ENCODE results near the gene NEU2. TPM values are rescaled to one million over a fixed set of nuclear protein-coding genes. Genes with fewer than 3 reads are reported as not detected.

Gene NEU2
- total RNA-seq, 1 experiment from 2014 or later = not detected

DNA sequence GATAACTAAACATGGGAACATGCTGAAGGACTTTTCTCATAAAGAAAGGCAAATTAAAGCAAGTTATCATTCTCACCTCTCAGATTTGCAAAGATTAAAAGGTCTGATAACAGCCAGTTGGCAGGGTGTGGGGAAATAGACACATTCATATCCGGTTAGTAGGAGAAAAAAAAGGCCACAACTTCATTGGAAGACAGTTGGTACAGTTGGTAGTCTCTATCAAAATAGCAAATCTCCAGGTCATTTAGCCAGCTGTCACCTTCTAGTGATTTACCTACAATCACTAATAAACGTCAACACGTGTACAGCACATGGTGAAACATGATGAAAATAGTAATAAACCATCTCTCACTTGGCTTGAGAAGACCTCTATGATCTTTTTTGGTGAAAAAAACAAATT, 44.3 kb downstream of the NEU2 start:
- peak; percentile 34 for DNase-seq (ENCODE audit: low read depth)

GRCh38 chr2:233079473-233079877, 47.0 kb downstream of the NEU2 start:
- DNase-seq (ENCODE audit: low read depth) = no peak

GRCh38 chr2:233079953-233080835, 47.7 kb downstream of the NEU2 start:
- DNase-seq (ENCODE audit: low read depth) = no peak

DNA sequence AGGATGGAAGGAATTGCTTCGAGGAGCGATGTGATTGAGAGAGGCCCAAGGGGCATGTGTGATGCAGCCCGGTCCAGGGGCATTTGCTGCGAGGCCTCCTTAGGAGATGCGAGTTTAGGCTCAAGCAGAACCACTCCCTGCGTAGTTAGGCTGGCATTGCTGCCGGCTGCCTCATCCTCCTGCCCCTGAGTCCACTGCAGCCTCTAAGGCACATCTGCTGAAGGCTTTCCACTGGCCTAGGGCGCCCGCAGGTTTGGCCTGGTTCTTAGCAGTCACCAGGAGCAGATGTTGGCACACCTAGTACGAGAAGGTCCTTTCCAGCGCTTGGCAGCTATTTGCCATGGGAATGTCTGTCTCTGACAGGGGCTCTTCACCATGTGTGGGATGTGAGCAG, 48.4 kb downstream of the NEU2 start:
- DNase-seq (ENCODE audit: low read depth) = no peak

- no peak for DNase-seq (ENCODE audit: low read depth)
Measured at GRCh38 chr2:233081232-233081730, 48.8 kb downstream of the NEU2 start.

DNA sequence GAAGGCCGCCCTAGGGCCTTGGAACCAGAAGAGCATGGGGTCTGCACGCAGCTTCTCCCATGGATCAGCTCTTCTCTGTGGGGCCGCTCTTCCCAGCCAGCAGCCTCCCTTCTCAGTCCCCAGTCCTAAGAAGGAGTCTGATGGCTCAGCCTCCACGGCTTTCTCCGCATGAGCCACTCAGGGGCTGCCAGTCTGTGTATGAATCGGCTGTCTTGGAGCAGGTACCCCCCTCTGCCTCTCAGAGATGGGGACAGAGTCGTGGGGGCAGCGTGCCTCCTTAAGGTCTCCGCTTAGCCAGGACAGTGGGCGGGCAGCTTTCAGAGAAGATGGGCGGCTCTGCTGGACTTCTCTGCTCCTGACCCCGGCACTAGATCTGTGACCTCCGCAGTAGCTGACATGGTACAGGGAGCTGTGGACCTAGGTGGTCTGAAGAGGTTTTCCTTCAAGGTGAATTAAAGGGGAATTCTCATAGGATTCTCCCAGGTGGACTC, 49.3 kb downstream of the NEU2 start:
- DNase-seq (ENCODE audit: low read depth) = no peak

DNA sequence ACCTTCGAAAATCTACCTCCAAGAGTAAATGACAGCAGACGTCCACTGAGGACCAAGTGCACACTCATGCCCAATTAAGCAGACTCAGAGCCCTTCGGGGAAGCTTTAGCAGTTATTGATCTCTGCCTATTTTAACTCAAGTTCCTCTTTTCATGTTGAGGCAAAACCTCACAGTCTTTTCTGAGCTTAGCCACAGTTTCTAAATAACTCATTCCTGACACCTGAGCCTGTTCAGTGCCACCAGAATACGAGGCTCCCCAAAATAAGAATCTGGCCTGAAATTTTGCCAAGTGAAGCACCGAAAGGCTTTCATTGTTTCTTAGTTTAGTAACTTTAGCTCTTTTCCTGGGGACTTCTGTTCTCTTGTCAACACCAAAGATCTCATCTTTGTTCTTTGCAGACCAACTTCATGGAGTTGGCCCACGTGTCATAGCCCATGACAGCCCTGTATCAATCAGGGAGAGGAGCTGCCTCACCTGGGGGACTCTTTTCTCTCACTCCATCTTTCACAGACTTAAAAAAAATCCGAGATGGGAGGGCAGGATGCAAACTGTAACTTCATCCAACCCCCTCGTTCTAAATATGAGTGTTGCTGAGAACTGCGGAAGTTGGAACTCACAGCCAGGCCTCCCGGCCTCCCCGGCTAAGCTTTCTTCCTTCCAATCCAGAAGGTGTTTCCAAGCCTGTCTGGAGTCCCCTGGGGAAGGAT, 49.9 kb downstream of the NEU2 start:
- no peak for DNase-seq (ENCODE audit: low read depth)

DNA sequence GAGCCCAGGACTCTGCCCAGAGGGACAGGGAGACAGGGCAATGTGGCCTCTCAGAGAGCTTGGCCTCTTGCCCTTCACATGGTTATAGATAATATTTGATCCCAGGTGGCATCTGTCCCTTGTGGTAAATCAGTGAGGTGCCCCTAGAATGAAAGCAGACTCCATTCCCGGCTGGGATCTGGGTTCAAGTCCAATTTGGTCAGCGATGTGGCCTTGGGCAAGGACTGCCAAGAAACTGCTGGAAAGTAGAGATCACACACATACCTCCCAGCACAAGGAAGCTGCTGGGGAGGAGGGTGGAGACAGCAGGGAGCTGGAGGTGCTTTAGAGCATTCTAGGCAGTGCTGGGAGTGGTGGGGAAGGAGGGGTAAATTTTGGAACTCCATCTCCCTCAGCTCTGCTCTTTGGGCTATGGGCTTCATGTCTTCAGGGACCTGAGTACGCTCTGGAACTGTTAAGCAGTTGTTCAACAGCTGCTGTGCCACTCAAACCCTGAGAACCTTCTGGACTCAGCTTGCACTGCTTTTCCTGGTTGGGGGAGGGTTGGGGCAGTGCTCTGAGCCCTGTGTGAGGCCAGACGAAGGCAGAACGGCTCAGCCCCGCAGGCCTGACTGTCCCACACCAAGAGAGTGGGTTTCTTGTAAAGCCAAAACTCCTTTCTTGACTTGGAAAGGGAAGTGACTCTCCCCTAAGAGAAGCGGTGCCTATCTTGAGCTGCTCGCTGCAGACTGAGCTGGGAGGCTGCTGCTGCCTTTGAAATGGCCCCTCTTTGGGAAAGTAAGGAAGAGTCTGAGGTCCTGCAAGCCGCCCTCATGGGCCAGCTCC, 50.7 kb downstream of the NEU2 start:
- DNase-seq (ENCODE audit: low read depth) = no peak

- no peak for DNase-seq (ENCODE audit: low read depth)
Measured at GRCh38 chr2:233083782-233084181, 51.3 kb downstream of the NEU2 start.

- no peak for DNase-seq (ENCODE audit: low read depth)
Measured at GRCh38 chr2:233084488-233084887, 52.0 kb downstream of the NEU2 start.

Other genes starting within 250 kb of the NEU2 start
- 0.52 and 0.71 TPM in 2 replicates for gene SNORC, start 162.4 kb upstream of the NEU2 start, total RNA-seq (2014; rRNA removed; shearing (Covaris generic))
- 3.5 and 7.8 TPM in 2 replicates for gene NGEF, start 19.4 kb upstream of the NEU2 start, total RNA-seq (2014; rRNA removed; shearing (Covaris generic))
- not detected in 2 replicates for gene INPP5D, start 27.7 kb downstream of the NEU2 start, total RNA-seq (2014; rRNA removed; shearing (Covaris generic))
- gene ATG16L1, start 219.0 kb downstream of the NEU2 start, total RNA-seq (2014; rRNA removed; shearing (Covaris generic)) = 20.1 and 32.5 TPM in 2 replicates

Measured in M059J (cell line).